NCI-H748 (cell line): ENCODE data around the gene C6orf47.

Source experiments
- DNase-seq: peaks from one replicate; lab custom pipeline; 2025; ENCODE audit not compliant: unreplicated experiment; lab: John Stamatoyannopoulos, UW

The C6orf47 gene

GRCh38 chr6:31689249-31690110 is 28.9 kb upstream of the C6orf47 start:
- no peak for DNase-seq

GRCh38 chr6:31687860-31688693 is 27.5 kb upstream of the C6orf47 start:
- no peak for DNase-seq

- DNase-seq = no peak
Observed at GRCh38 chr6:31687321-31687720, 26.7 kb upstream of the C6orf47 start.

GRCh38 chr6:31686483-31686882 is 25.9 kb upstream of the C6orf47 start:
- no peak for DNase-seq

- DNase-seq = peak; percentile 59
Observed at GRCh38 chr6:31683591-31683990, 23.0 kb upstream of the C6orf47 start.

GRCh38 chr6:31681135-31681671 is 20.6 kb upstream of the C6orf47 start:
- DNase-seq = peak; percentile 79

GRCh38 chr6:31680226-31681134 is 19.9 kb upstream of the C6orf47 start, which contains the start of gene LY6G5C:
LY6G5C (minus strand) TSS chr6:31681067; CDS start chr6:31680373, 694 bp downstream.
- peak; percentile 95 for DNase-seq

- DNase-seq = no peak
Observed at GRCh38 chr6:31677955-31678354, 17.4 kb upstream of the C6orf47 start.

- no peak for DNase-seq
Observed at GRCh38 chr6:31676904-31677303, 16.3 kb upstream of the C6orf47 start.

- DNase-seq = no peak
Observed at GRCh38 chr6:31676322-31676903, 15.8 kb upstream of the C6orf47 start.

- DNase-seq = no peak
Observed at GRCh38 chr6:31669676-31670075, 9.1 kb upstream of the C6orf47 start, which contains the start of gene LY6G5B. LY6G5B (plus strand) TSS chr6:31669976; CDS start chr6:31670951, 975 bp downstream.

GRCh38 chr6:31666337-31666965 is 5.9 kb upstream of the C6orf47 start:
- DNase-seq = no peak

- DNase-seq = peak; percentile 99
Observed at GRCh38 chr6:31665501-31666336, 5.1 kb upstream of the C6orf47 start, which contains the start of gene CSNK2B. CSNK2B (plus strand) TSS chr6:31666080; CDS start chr6:31666832, 752 bp downstream.

- DNase-seq = peak; percentile 98
Observed at GRCh38 chr6:31664790-31665500, 4.4 kb upstream of the C6orf47 start, which contains the start of gene GPANK1. GPANK1 (minus strand) TSS chr6:31664997; CDS start chr6:31664478, 519 bp downstream.

GRCh38 chr6:31663961-31664789 is 3.6 kb upstream of the C6orf47 start:
- DNase-seq = no peak

GRCh38 chr6:31663126-31663960 is 2.8 kb upstream of the C6orf47 start:
- no peak for DNase-seq
